Calu3 (cell line): Measurements from ENCODE around the gene MMP11. TPM values are rescaled to one million over a fixed set of nuclear protein-coding genes. Genes with fewer than 3 reads are reported as not detected.

Source experiments
- BruUV-seq: library from RNA; stranded (reverse); fragments of 400-500 nt; replicated peaks from 2 replicates; lab custom pipeline; 2021; lab: Mats Ljungman, UMichigan
- CTCF ChIA-PET: fragments of 300-600 bp; sonication (Branson Sonifier 250); formaldehyde crosslinking; loops from one replicate; lab custom pipeline; 2022; ENCODE audit warnings: antibody characterized with exemption; lab: Charles Lee
- DNase-seq: peaks from one replicate; pipeline ENCODE4 v3.0.0; 2022
- H3K27ac Mint-ChIP-seq: one replicate; pipeline ENCODE4 v1.8.0; 2022; ENCODE audit warnings: mixed read lengths; ENCODE audit not compliant: unreplicated experiment
- H3K27me3 Mint-ChIP-seq: one replicate; pipeline ENCODE4 v1.8.0; 2022; ENCODE audit warnings: mixed read lengths; ENCODE audit not compliant: unreplicated experiment
- H3K36me3 Mint-ChIP-seq: one replicate; pipeline ENCODE4 v1.8.0; 2022; ENCODE audit warnings: mild to moderate bottlenecking, moderate library complexity, mixed read lengths; ENCODE audit not compliant: insufficient read depth, unreplicated experiment
- H3K4me1 Mint-ChIP-seq: one replicate; pipeline ENCODE4 v1.8.0; 2022; ENCODE audit warnings: mild to moderate bottlenecking, low read depth, mixed read lengths; ENCODE audit not compliant: unreplicated experiment
- H3K4me3 Mint-ChIP-seq: one replicate; pipeline ENCODE4 v1.8.0; 2022; ENCODE audit warnings: mild to moderate bottlenecking, low read depth, moderate library complexity, mixed read lengths; ENCODE audit not compliant: unreplicated experiment
- H3K9me3 Mint-ChIP-seq: one replicate; pipeline ENCODE4 v1.8.0; 2022; ENCODE audit warnings: low read depth, mixed read lengths; ENCODE audit not compliant: unreplicated experiment
- CTCF ChIP-seq: fragments of 200-600 bp; IDR thresholded peaks from one replicate; pipeline ENCODE4 v1.8.0; 2022; ENCODE audit warnings: antibody characterized with exemption; ENCODE audit not compliant: unreplicated experiment
- intact Hi-C: fragments of 100-400 bp; cut with micrococcal nuclease; formaldehyde crosslinking; loops from one replicate; pipeline ENCODE4 v1.10.0; 2022; ENCODE audit not compliant: unreplicated experiment
- total RNA-seq: library from RNA; stranded (reverse); gene quantifications from 2 replicates; pipeline ENCODE4 v1.2.3, GENCODE V29; 2022

Gene MMP11
- total RNA-seq, 1 experiment from 2014 or later, result 2.0 TPM

- H3K27me3 Mint-ChIP-seq, result no peaks in the 10 kb centered on the region
- CTCF ChIA-PET, result no interaction called here
- no peaks in the 10 kb centered on the region for H3K4me1 Mint-ChIP-seq
- no TSS peak for BruUV-seq
- H3K27ac Mint-ChIP-seq, result no peak overlapping the region
- H3K4me3 Mint-ChIP-seq, result no peak overlapping the region
- peaks cover 61% of the 10 kb centered on the region for H3K36me3 Mint-ChIP-seq
- no peak for DNase-seq
- no peak for TF ChIP-seq CTCF
- H3K9me3 Mint-ChIP-seq, result no peaks in the 10 kb centered on the region
- intact Hi-C loops, result no loop called here
Observed at GRCh38 chr22:23806837-23807236, 34.2 kb downstream of the MMP11 start.

GRCh38 chr22:23812378-23812777 is 39.7 kb downstream of the MMP11 start:
- no peaks in the 10 kb centered on the region for H3K9me3 Mint-ChIP-seq
- DNase-seq, result no peak
- H3K4me3 Mint-ChIP-seq, result no peak overlapping the region
- BruUV-seq, result no TSS peak
- no peaks in the 10 kb centered on the region for H3K27me3 Mint-ChIP-seq
- no peaks in the 10 kb centered on the region for H3K4me1 Mint-ChIP-seq
- H3K36me3 Mint-ChIP-seq, result peaks cover 43% of the 10 kb centered on the region
- no peak overlapping the region for H3K27ac Mint-ChIP-seq
- CTCF ChIA-PET, result interaction anchor here (0.7 kb wide), 1 partner anchor 28 kb away, joined by 3 read pairs; no protein-coding TSS in a partner anchor
- intact Hi-C loops, result no loop called here
- TF ChIP-seq CTCF, result no peak

DNA sequence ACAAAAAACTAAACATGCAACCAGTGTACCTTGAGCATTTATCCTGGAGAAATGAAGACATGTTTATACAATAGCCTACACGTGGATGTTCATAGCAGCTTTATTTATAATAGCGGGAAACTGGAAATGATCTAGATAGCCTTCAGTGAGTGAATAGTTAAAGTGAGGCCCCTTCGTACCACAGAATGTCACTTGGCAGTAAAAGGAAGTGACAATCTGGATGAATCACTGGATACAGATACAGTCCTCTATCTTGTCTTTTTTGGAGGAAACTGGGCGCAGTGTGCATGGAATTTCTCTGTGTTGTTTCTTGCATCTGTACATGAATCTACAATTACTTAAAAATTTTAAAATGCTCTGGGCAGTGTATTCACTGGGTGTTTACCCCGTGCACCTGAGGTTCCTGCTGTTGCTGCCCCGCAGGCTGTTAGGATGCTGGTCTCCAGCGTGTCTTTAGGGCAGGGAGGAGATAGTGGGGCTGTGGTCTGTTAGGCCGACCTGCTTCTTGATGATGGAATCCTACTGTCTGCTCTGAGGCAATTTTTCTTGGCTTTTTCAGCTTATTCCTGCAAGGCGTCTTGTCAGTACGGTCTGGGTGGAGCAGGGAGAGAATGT is 43.0 kb downstream of the MMP11 start:
- TF ChIP-seq CTCF, result no peak
- H3K27me3 Mint-ChIP-seq, result no peaks in the 10 kb centered on the region
- no peaks in the 10 kb centered on the region for H3K9me3 Mint-ChIP-seq
- no peak overlapping the region for H3K4me3 Mint-ChIP-seq
- H3K36me3 Mint-ChIP-seq, result peaks cover 30% of the 10 kb centered on the region
- no peaks in the 10 kb centered on the region for H3K4me1 Mint-ChIP-seq
- BruUV-seq, result no TSS peak
- H3K27ac Mint-ChIP-seq, result no peak overlapping the region
- CTCF ChIA-PET, result no interaction called here
- no peak for DNase-seq
- intact Hi-C loops, result no loop called here

GRCh38 chr22:23816156-23816976 is 43.7 kb downstream of the MMP11 start:
- no peaks in the 10 kb centered on the region for H3K4me1 Mint-ChIP-seq
- no peak for TF ChIP-seq CTCF
- peaks cover 26% of the 10 kb centered on the region for H3K36me3 Mint-ChIP-seq
- no TSS peak for BruUV-seq
- intact Hi-C loops, result no loop called here
- H3K4me3 Mint-ChIP-seq, result no peak overlapping the region
- no peaks in the 10 kb centered on the region for H3K9me3 Mint-ChIP-seq
- CTCF ChIA-PET, result interaction anchor here (0.6 kb wide), 1 partner anchor 714 kb away, joined by 3 read pairs; no protein-coding TSS in a partner anchor
- no peak overlapping the region for H3K27ac Mint-ChIP-seq
- H3K27me3 Mint-ChIP-seq, result no peaks in the 10 kb centered on the region
- DNase-seq, result no peak
